ENCODE measurements around the gene CXCR6. TPM values are rescaled to one million over a fixed set of nuclear protein-coding genes. Genes with fewer than 3 reads are reported as not detected.

CXCR6 gene
- total and polyA plus RNA-seq, 2 of the 8 experiments (the other 6 are each of a cell fraction or from before 2014, with no cell fraction given) = not detected

GRCh38 chr3:45939341-45939771, 3.9 kb upstream of the CXCR6 start:
- no peak overlapping the region for H3K4me3 ChIP-seq (ENCODE audit: extremely low read depth in 1 of 4, insufficient read depth in 2 of 4, low read depth in 3 of 4, low read length in 4 of 4)
- no peak overlapping the region for H4K91ac ChIP-seq (replicated peaks; ENCODE audit: insufficient read length, low read length)
- H3K79me2 ChIP-seq (ENCODE audit: control insufficient read depth in 1 of 2, insufficient read depth in 2 of 2, low read length in 2 of 2) = no peaks in the 10 kb centered on the region
- no peak overlapping the region for H2BK120ac ChIP-seq (replicated peaks; ENCODE audit: low read depth, low read length)
- no peak overlapping the region for H3K56ac ChIP-seq (replicated peaks; ENCODE audit: insufficient read length, low read depth, low read length)
- H3K23ac ChIP-seq (ENCODE audit: insufficient read length) = no peak overlapping the region
- no peaks in the 10 kb centered on the region for H3K27me3 ChIP-seq (replicated peaks in 1 of 4; ENCODE audit: control insufficient read depth in 3 of 4, extremely low read depth in 1 of 4, insufficient read depth in 3 of 4, low read length in 3 of 4)
- H3K14ac ChIP-seq (ENCODE audit: insufficient read length) = no peak overlapping the region
- H3K79me1 ChIP-seq (ENCODE audit: low read depth, low read length) = no peaks in the 10 kb centered on the region
- no peak overlapping the region for H2BK20ac ChIP-seq (ENCODE audit: low read length)
- no peak overlapping the region for H4K5ac ChIP-seq (ENCODE audit: insufficient read length, low read depth, low read length)
- no peak overlapping the region for H3K27ac ChIP-seq (ENCODE audit: low read depth, low read length)
- no peak overlapping the region for H2AK5ac ChIP-seq (ENCODE audit: low read depth, low read length)
- no peak for FAIRE-seq
- CTCF ChIA-PET (ENCODE audit: partially characterized antibody) = interaction anchor here (0.8 to 7.8 kb wide), 25 partner anchors 9 to 488 kb away, joined by 3 to 54 read pairs (median 4); partner anchors contain the start of gene CCR1
- peaks cover 1 to 2% of the 10 kb centered on the region in 2 experiments for H4K20me1 ChIP-seq (replicated peaks in 1 of 2; ENCODE audit: control insufficient read depth in 1 of 2, insufficient read depth in 2 of 2, low read length in 2 of 2)
- 77% methylated on average over 5 of the region's 5 CpGs; no CpG with 5 or more reads in 1 of the 2 experiments for WGBS, 2 experiments (ENCODE audit: extremely low coverage in 1 of 2, insufficient coverage in 1 of 2, insufficient read length in 1 of 2, insufficient replicate concordance in 2 of 2, low coverage in 1 of 2, low lambda C conversion rate in 2 of 2, missing lambda C conversion rate in 1 of 2)
- no peak overlapping the region for H3K4me2 ChIP-seq (ENCODE audit: insufficient read depth in 1 of 2, low read depth in 2 of 2, low read length in 2 of 2)
- no peak overlapping the region for H3K18ac ChIP-seq (ENCODE audit: extremely low read depth, low read length)
- no peak overlapping the region for H4K8ac ChIP-seq (ENCODE audit: extremely low read depth, insufficient read depth, low read length)
- TF ChIP-seq TEAD4 (IDR thresholded peaks at IDR 0.05; ENCODE audit: low read depth, low read length) (no peak), SRF (IDR thresholded peaks at IDR 0.05; ENCODE audit: low read depth, low read length) (no peak), SP2 (IDR thresholded peaks at IDR 0.05; ENCODE audit: low read length) (no peak), SIRT6 (IDR thresholded peaks at IDR 0.05; ENCODE audit: low read length) (no peak), SUZ12 (IDR thresholded peaks at IDR 0.05; ENCODE audit: low read length) (no peak), SP1 (IDR thresholded peaks at IDR 0.05; ENCODE audit: low read depth, low read length) (no peak), BACH1 (IDR thresholded peaks at IDR 0.05; ENCODE audit: low read length) (no peak), POU5F1 (IDR thresholded peaks at IDR 0.05; ENCODE audit: low read depth, low read length) (no peak)
- TF ChIP-seq, protein P1, sequence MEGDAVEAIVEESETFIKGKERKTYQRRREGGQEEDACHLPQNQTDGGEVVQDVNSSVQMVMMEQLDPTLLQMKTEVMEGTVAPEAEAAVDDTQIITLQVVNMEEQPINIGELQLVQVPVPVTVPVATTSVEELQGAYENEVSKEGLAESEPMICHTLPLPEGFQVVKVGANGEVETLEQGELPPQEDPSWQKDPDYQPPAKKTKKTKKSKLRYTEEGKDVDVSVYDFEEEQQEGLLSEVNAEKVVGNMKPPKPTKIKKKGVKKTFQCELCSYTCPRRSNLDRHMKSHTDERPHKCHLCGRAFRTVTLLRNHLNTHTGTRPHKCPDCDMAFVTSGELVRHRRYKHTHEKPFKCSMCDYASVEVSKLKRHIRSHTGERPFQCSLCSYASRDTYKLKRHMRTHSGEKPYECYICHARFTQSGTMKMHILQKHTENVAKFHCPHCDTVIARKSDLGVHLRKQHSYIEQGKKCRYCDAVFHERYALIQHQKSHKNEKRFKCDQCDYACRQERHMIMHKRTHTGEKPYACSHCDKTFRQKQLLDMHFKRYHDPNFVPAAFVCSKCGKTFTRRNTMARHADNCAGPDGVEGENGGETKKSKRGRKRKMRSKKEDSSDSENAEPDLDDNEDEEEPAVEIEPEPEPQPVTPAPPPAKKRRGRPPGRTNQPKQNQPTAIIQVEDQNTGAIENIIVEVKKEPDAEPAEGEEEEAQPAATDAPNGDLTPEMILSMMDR (IDR thresholded peaks at IDR 0.05; ENCODE audit: control extremely low read depth in 1 of 3, insufficient read depth in 1 of 3, low read depth in 1 of 3, low read length in 3 of 3) = no peak
- TF ChIP-seq, protein P2, sequence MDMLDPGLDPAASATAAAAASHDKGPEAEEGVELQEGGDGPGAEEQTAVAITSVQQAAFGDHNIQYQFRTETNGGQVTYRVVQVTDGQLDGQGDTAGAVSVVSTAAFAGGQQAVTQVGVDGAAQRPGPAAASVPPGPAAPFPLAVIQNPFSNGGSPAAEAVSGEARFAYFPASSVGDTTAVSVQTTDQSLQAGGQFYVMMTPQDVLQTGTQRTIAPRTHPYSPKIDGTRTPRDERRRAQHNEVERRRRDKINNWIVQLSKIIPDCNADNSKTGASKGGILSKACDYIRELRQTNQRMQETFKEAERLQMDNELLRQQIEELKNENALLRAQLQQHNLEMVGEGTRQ (IDR thresholded peaks at IDR 0.05; ENCODE audit: low read length) = no peak
- no peak for DNase-seq (ENCODE audit: low read depth in 1 of 2, low spot score in 2 of 2)
- POLR2A ChIA-PET (ENCODE audit: partially characterized antibody) = interaction anchor here (1.3 kb wide), 1 partner anchor 82 kb away, joined by 3 read pairs; no protein-coding TSS in a partner anchor
- H2BK5ac ChIP-seq (ENCODE audit: low read depth, low read length) = no peak overlapping the region
- no peak overlapping the region; the same call in 1 of the 2 replicates for H2BK12ac ChIP-seq (ENCODE audit: low read depth, low read length)
- H3K9ac ChIP-seq (replicated peaks in 1 of 4; ENCODE audit: extremely low read depth in 1 of 4, low read depth in 3 of 4, low read length in 3 of 4) = no peak overlapping the region; a peak in 1 of 7 replicates
- H3K9me3 ChIP-seq (ENCODE audit: insufficient read depth in 2 of 2, low read depth in 1 of 2, low read length in 1 of 2) = no peaks in the 10 kb centered on the region
- no peak overlapping the region for H2AFZ ChIP-seq (ENCODE audit: low read length)
- no peaks in the 10 kb centered on the region for H3K23me2 ChIP-seq (ENCODE audit: low read depth, low read length)
- H3K36me3 ChIP-seq (ENCODE audit: control insufficient read depth in 2 of 4, insufficient read depth in 4 of 4, low read length in 3 of 4) = peaks cover 0 to 12% (median 4%) of the 10 kb centered on the region in 4 experiments; a peak in 4 of 8 replicates
- no peak overlapping the region for H3K4ac ChIP-seq (replicated peaks; ENCODE audit: insufficient read length, low read depth, low read length)
- no peak overlapping the region for H2BK15ac ChIP-seq (ENCODE audit: low read length)
- peaks cover 0 to 2% (median under 1%) of the 10 kb centered on the region in 4 experiments; a peak in 2 of 7 replicates for H3K4me1 ChIP-seq (replicated peaks in 1 of 4; ENCODE audit: control insufficient read depth in 3 of 4, insufficient read depth in 4 of 4, low read length in 3 of 4)
